Endothelial cell of umbilical vein (primary cell): ENCODE measurements around the gene ANGPTL7. TPM values are rescaled to one million over a fixed set of nuclear protein-coding genes. Genes with fewer than 3 reads are reported as not detected.

Experiments
- BruUV-seq: library from RNA; stranded (reverse); fragments of 400-500 nt; replicated peaks from 2 replicates; lab custom pipeline; 2021; lab: Mats Ljungman, UMichigan
- CTCF ChIA-PET: fragments of 300-600, 350-600 bp; sonication (Branson Sonifier 250); formaldehyde crosslinking; loops from one replicate; lab custom pipeline; 2021; ENCODE audit warnings: antibody characterized with exemption, inconsistent platforms; lab: Charles Lee
- POLR2A ChIA-PET: fragments of 300-600, 350-600 bp; sonication (Branson Sonifier 250); formaldehyde crosslinking; loops from one replicate; lab custom pipeline; 2021; ENCODE audit warnings: antibody characterized with exemption, inconsistent platforms; lab: Charles Lee
- DNase-seq: peaks from one replicate; pipeline ENCODE4 v3.0.0-alpha.2; 2011; ENCODE audit warnings: low read depth, low spot score
- FAIRE-seq: peaks from 2 replicates; lab custom pipeline; 2011; peaks lifted over from hg19 to GRCh38; lab: Jason Lieb, UNC
- H2AFZ ChIP-seq: 2 replicates; pipeline ENCODE4 v1.6.0; 2012; ENCODE audit warnings: low read depth, low read length, control low read depth, inconsistent platforms
- H3K27ac ChIP-seq: 2 replicates; pipeline ENCODE4 v1.5.1; 2011; ENCODE audit warnings: low read depth, mild to moderate bottlenecking, control low read depth, low read length, moderate library complexity; ENCODE audit not compliant: insufficient read depth
- H3K27me3 ChIP-seq, 2 experiments: 2 replicates each; pipeline versions ENCODE4 v1.6.0 to v1.6.1; 2011; ENCODE audit warnings: low read length in 2 of 2, mixed read lengths in 1 of 2; ENCODE audit not compliant: control insufficient read depth in 2 of 2, insufficient read depth in 2 of 2
- H3K36me3 ChIP-seq, 2 experiments: 2 replicates in 1 of 2; 3 replicates in 1 of 2; pipeline ENCODE4 v1.5.1; 2011; ENCODE audit warnings: low read length in 2 of 2, mild to moderate bottlenecking in 1 of 2, moderate library complexity in 1 of 2; ENCODE audit not compliant: control insufficient read depth in 2 of 2, insufficient read depth in 2 of 2; ENCODE audit errors: extremely low read depth in 1 of 2
- H3K4me1 ChIP-seq: 3 replicates; pipeline ENCODE4 v1.5.1; 2011; ENCODE audit warnings: mild to moderate bottlenecking, low read length; ENCODE audit not compliant: control insufficient read depth, insufficient read depth; ENCODE audit errors: extremely low read depth
- H3K4me2 ChIP-seq: 2 replicates; pipeline ENCODE4 v1.6.1; 2011; ENCODE audit warnings: low read length, control low read depth, mixed read lengths; ENCODE audit not compliant: insufficient read depth
- H3K4me3 ChIP-seq, 3 experiments: fragments of 200-600 bp in 1 of 3; sonication (generic), shearing (Covaris generic) in 1 of 3; replicated peaks in 1 of 3; 2 replicates each; pipeline ENCODE4 v1.5.1; 2011 to 2016; ENCODE audit warnings: control low read depth in 3 of 3, low read length in 3 of 3, mild to moderate bottlenecking in 2 of 3, inconsistent platforms in 1 of 3, low read depth in 1 of 3, moderate library complexity in 1 of 3; ENCODE audit not compliant: insufficient read depth in 1 of 3
- H3K79me2 ChIP-seq: 2 replicates; pipeline ENCODE4 v1.6.0; 2012; ENCODE audit warnings: low read length, inconsistent platforms; ENCODE audit not compliant: control insufficient read depth, insufficient read depth
- H3K9ac ChIP-seq: replicated peaks from 2 replicates; pipeline ENCODE3; 2011; ENCODE audit warnings: low read length, control low read depth; ENCODE audit not compliant: insufficient read depth; ENCODE audit errors: extremely low read depth
- H3K9me1 ChIP-seq: replicated peaks from 3 replicates; pipeline ENCODE4 v1.6.0; 2011; ENCODE audit warnings: mild to moderate bottlenecking, low read length; ENCODE audit not compliant: control insufficient read depth, insufficient read depth; ENCODE audit errors: extremely low read depth
- H3K9me3 ChIP-seq: replicated peaks from 2 replicates; pipeline ENCODE4 v1.5.1; 2012; ENCODE audit warnings: low read length, inconsistent platforms; ENCODE audit not compliant: control insufficient read depth, insufficient read depth
- H4K20me1 ChIP-seq: replicated peaks from 2 replicates; pipeline ENCODE3; 2011; ENCODE audit warnings: mild to moderate bottlenecking, low read length; ENCODE audit not compliant: control insufficient read depth, insufficient read depth; ENCODE audit errors: extremely low read depth
- EZH2 ChIP-seq: IDR thresholded peaks from 2 replicates; pipeline ENCODE4 v1.6.1; 2012; ENCODE audit warnings: borderline replicate concordance, low read depth, mild to moderate bottlenecking, moderate library complexity, low read length, inconsistent platforms; ENCODE audit not compliant: severe bottlenecking
- FOS ChIP-seq: IDR thresholded peaks from 2 replicates; pipeline ENCODE4 v1.6.1; 2011; ENCODE audit warnings: mild to moderate bottlenecking, low read length, moderate library complexity, borderline replicate concordance; ENCODE audit not compliant: insufficient read depth
- GATA2 ChIP-seq: IDR thresholded peaks from 2 replicates; pipeline ENCODE4 v1.7.0; 2011; ENCODE audit warnings: low read depth, mild to moderate bottlenecking, moderate library complexity, mixed read lengths, low read length; ENCODE audit not compliant: insufficient read length, insufficient read depth
- JUN ChIP-seq: IDR thresholded peaks from 2 replicates; pipeline ENCODE4 v1.6.1; 2011; ENCODE audit warnings: borderline replicate concordance, low read depth; ENCODE audit not compliant: insufficient read length, insufficient read depth
- MYC ChIP-seq: IDR thresholded peaks from one replicate; pipeline ENCODE4 v1.6.1; 2011; ENCODE audit warnings: mild to moderate bottlenecking, low read depth, low read length
- POLR2A ChIP-seq: IDR thresholded peaks from 2 replicates; pipeline ENCODE4 v1.6.1; 2012; ENCODE audit warnings: low read depth, mild to moderate bottlenecking, control low read depth, low read length
- POLR2AphosphoS5 ChIP-seq: IDR thresholded peaks from 2 replicates; pipeline ENCODE4 v1.6.1; 2012; ENCODE audit warnings: low read depth, mild to moderate bottlenecking, control low read depth, low read length, moderate library complexity; ENCODE audit not compliant: insufficient read depth
- dilution Hi-C: fragments of 300-500 bp; cut with MboI; formaldehyde crosslinking; loops from one replicate; pipeline ENCODE4 v1.15.0; 2019; ENCODE audit warnings: low sequenced_read_pairs; ENCODE audit not compliant: extremely low pct_ligation_motif_present
- intact Hi-C: fragments of 100-400 bp; cut with micrococcal nuclease; formaldehyde crosslinking; loops from one replicate; pipeline ENCODE4 v1.10.0; 2022
- polyA plus RNA-seq, 4 experiments: library from polyadenylated mRNA; depleted of rRNA in 3 of 4; stranded (reverse) in 3 of 4; unstranded in 1 of 4; fragments of >200 nt; gene quantifications; 2 replicates each; pipeline versions ENCODE4 v1.2.1 to v1.2.3, GENCODE V29; 2011 to 2012; ENCODE audit warnings: missing spikeins in 1 of 4
- total RNA-seq: library from RNA; stranded (reverse); gene quantifications from 2 replicates; pipeline ENCODE4 v1.2.3, GENCODE V29; 2021
- TF ChIP-seq, protein P1 (sequence below): IDR thresholded peaks from 2 replicates; pipeline ENCODE4 v1.6.1; 2011; ENCODE audit not compliant: insufficient read depth, insufficient read length
- TF ChIP-seq, protein P2 (sequence below), 2 donors: IDR thresholded peaks; 1 replicate in 1 of 2; 2 replicates in 1 of 2; pipeline ENCODE4 v1.5.1; 2011; ENCODE audit warnings: low read length in 2 of 2, mild to moderate bottlenecking in 2 of 2, moderate library complexity in 2 of 2, control low read depth in 1 of 2, inconsistent platforms in 1 of 2, low read depth in 1 of 2; ENCODE audit not compliant: insufficient read depth in 1 of 2; ENCODE audit errors: extremely low read depth in 1 of 2

The ANGPTL7 gene
- total and polyA plus RNA-seq, 2 donors (not counting 3 experiments of a cell fraction or from before 2014, with no cell fraction given): not detected

DNA sequence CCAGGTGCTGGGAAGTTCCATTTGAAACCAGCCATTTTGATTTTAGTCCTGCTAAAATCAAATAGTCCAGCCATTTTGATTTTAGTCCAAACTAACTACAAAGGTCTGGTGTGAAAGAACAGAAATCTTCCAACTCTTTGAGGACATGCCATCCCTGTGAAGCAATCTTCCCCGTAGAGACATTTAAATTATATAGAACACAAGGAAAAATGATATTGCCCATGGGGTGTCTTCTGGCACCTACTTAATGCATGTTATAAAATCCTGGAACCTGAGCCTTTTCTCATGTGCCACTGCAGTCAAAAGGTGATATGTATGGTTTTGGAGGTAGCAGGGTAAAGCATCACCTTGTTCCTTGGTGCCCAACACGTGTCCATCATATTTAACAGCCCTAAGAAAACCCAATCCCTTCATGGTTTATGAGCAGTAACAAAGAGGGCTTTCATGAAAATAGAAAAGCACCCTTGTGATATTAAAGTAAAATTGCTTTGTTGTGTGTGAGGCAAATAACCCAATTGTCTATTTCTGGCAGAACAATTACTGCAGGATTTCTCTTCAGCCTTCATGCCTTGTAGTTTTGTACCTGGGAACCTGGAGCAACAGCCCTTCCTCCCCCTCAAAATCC, 26.3 kb downstream of the ANGPTL7 start:
- no peaks in the 10 kb centered on the region for H3K9me1 ChIP-seq
- no peak overlapping the region for H3K4me2 ChIP-seq
- BruUV-seq: no TSS peak
- dilution Hi-C loops (no loop called here), intact Hi-C loops (no loop called here)
- H3K4me3 ChIP-seq: no peak overlapping the region
- H3K27me3 ChIP-seq: no peaks in the 10 kb centered on the region
- DNase-seq (no peak), FAIRE-seq (no peak)
- H2AFZ ChIP-seq: no peak overlapping the region
- H3K4me1 ChIP-seq: no peaks in the 10 kb centered on the region
- no peak overlapping the region for H3K27ac ChIP-seq
- no peaks in the 10 kb centered on the region for H3K79me2 ChIP-seq
- no peaks in the 10 kb centered on the region for H4K20me1 ChIP-seq
- no peaks in the 10 kb centered on the region for H3K9me3 ChIP-seq
- TF ChIP-seq, protein P1, sequence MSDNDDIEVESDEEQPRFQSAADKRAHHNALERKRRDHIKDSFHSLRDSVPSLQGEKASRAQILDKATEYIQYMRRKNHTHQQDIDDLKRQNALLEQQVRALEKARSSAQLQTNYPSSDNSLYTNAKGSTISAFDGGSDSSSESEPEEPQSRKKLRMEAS: no peak
- TF ChIP-seq POLR2AphosphoS5 (no peak), EZH2 (no peak), MYC (no peak), JUN (no peak), FOS (no peak), GATA2 (no peak), POLR2A (no peak)
- TF ChIP-seq, protein P2, sequence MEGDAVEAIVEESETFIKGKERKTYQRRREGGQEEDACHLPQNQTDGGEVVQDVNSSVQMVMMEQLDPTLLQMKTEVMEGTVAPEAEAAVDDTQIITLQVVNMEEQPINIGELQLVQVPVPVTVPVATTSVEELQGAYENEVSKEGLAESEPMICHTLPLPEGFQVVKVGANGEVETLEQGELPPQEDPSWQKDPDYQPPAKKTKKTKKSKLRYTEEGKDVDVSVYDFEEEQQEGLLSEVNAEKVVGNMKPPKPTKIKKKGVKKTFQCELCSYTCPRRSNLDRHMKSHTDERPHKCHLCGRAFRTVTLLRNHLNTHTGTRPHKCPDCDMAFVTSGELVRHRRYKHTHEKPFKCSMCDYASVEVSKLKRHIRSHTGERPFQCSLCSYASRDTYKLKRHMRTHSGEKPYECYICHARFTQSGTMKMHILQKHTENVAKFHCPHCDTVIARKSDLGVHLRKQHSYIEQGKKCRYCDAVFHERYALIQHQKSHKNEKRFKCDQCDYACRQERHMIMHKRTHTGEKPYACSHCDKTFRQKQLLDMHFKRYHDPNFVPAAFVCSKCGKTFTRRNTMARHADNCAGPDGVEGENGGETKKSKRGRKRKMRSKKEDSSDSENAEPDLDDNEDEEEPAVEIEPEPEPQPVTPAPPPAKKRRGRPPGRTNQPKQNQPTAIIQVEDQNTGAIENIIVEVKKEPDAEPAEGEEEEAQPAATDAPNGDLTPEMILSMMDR (IDR thresholded peaks at IDR 0.05; ENCODE audit: extremely low read depth in 1 of 2, insufficient read depth in 1 of 2, low read depth in 1 of 2, low read length in 2 of 2): no peak
- H3K36me3 ChIP-seq: peaks cover 25 to 33% of the 10 kb centered on the region in 2 experiments
- no peak overlapping the region for H3K9ac ChIP-seq
- POLR2A ChIA-PET: no interaction called here
- CTCF ChIA-PET: interaction anchor here (1.3 to 1.7 kb wide), 2 partner anchors 8 to 178 kb away, joined by 4 to 6 read pairs; no protein-coding TSS in a partner anchor
